HTERT RPE-1 (cell line): Measurements from ENCODE around the gene XRCC6.
"Not testable (repeated sequence)": the region's sequence is repeated elsewhere in the genome, so short reads cannot be mapped to it uniquely, and the experiment has no call there.

Experiments
- in situ Hi-C: fragments of 300-500 bp; cut with MboI; formaldehyde crosslinking; loops from 4 replicates; pipeline ENCODE4 v1.14.3; 2020; ENCODE audit warnings: low sequenced_read_pairs

XRCC6 gene

GRCh38 chr22:41683052-41683451 is 62.0 kb downstream of the XRCC6 start:
- in situ Hi-C loops: no loop called here

GRCh38 chr22:41683616-41684015 is 62.5 kb downstream of the XRCC6 start:
- in situ Hi-C loops: no loop called here

- in situ Hi-C loops: no loop called here
Observed at GRCh38 chr22:41684194-41684593, 63.1 kb downstream of the XRCC6 start.

- in situ Hi-C loops: not testable (repeated sequence)
Observed at GRCh38 chr22:41686890-41687289, 65.8 kb downstream of the XRCC6 start.

- in situ Hi-C loops: no loop called here
Observed at GRCh38 chr22:41687901-41688364, 66.8 kb downstream of the XRCC6 start.

- in situ Hi-C loops: no loop called here
Observed at GRCh38 chr22:41688365-41689211, 67.5 kb downstream of the XRCC6 start, which contains the start of gene SNU13. SNU13 (minus strand) TSS chr22:41688867; CDS start chr22:41688796, 71 bp downstream.

GRCh38 chr22:41690476-41690875 is 69.4 kb downstream of the XRCC6 start:
- in situ Hi-C loops: no loop called here

GRCh38 chr22:41695211-41695610 is 74.1 kb downstream of the XRCC6 start:
- in situ Hi-C loops: no loop called here

- in situ Hi-C loops: no loop called here
Observed at GRCh38 chr22:41696703-41697102, 75.6 kb downstream of the XRCC6 start.

- in situ Hi-C loops: no loop called here
Observed at GRCh38 chr22:41697126-41697775, 76.2 kb downstream of the XRCC6 start.

GRCh38 chr22:41699264-41700107 is 78.4 kb downstream of the XRCC6 start, which contains the start of gene MEI1:
MEI1 (plus strand) TSS chr22:41699503; CDS start chr22:41699539, 36 bp downstream.
- in situ Hi-C loops: no loop called here

GRCh38 chr22:41700108-41700364 is 78.9 kb downstream of the XRCC6 start:
- in situ Hi-C loops: no loop called here

- in situ Hi-C loops: no loop called here
Observed at GRCh38 chr22:41702763-41703162, 81.7 kb downstream of the XRCC6 start.

- in situ Hi-C loops: no loop called here
Observed at GRCh38 chr22:41709341-41709740, 88.2 kb downstream of the XRCC6 start.

- in situ Hi-C loops: no loop called here
Observed at GRCh38 chr22:41713004-41713403, 91.9 kb downstream of the XRCC6 start.
